Measurements from ENCODE around the gene PCA3. TPM values are rescaled to one million over a fixed set of nuclear protein-coding genes. Genes with fewer than 3 reads are reported as not detected.

Gene PCA3
- polyA plus RNA-seq, 1 of the 3 experiments (the other 2 are of a cell fraction) = 0.21 TPM

- no peak for TF ChIP-seq MEF2A (IDR thresholded peaks at IDR 0.05; ENCODE audit: borderline replicate concordance, low read depth)
These were observed 4.5 kb upstream of the PCA3 start (continued) for GRCh38 chr9:76759732-76760131.

GRCh38 chr9:76761448-76761847 is 2.8 kb upstream of the PCA3 start:
- Histone ChIP-seq H3F3A (replicated peaks; ENCODE audit: insufficient read depth) (no peaks in the 10 kb centered on the region), H3K9ac (no peak overlapping the region), H3K4me2 (no peak overlapping the region), H3K79me2 (ENCODE audit: insufficient read depth) (no peaks in the 10 kb centered on the region), H3K4me3 (ENCODE audit: low read depth in 2 of 2, low read length in 1 of 2) (no peak overlapping the region), H3K27me3 (ENCODE audit: insufficient read depth) (peaks cover 25% of the 10 kb centered on the region), H3K9me3 (no peaks in the 10 kb centered on the region), H3K4me1 (ENCODE audit: control insufficient read depth in 1 of 2, insufficient read depth in 2 of 2, low read depth in 1 of 2, low read length in 1 of 2) (no peaks in the 10 kb centered on the region), H3K36me3 (replicated peaks in 1 of 2; ENCODE audit: control insufficient read depth in 1 of 2, insufficient read depth in 2 of 2, low read length in 1 of 2) (no peaks in the 10 kb centered on the region), H4K20me1 (ENCODE audit: insufficient read depth) (no peaks in the 10 kb centered on the region), H3K27ac (ENCODE audit: low read depth in 2 of 2, low read length in 1 of 2) (no peak overlapping the region), H3K9me2 (no peaks in the 10 kb centered on the region), H2AFZ (ENCODE audit: low read depth) (no peak overlapping the region)
- TF ChIP-seq ZBTB33 (IDR thresholded peaks at IDR 0.05; ENCODE audit: borderline replicate concordance, low read depth) (no peak), CTCF (IDR thresholded peaks at IDR 0.05) (peak; percentile 64), SMC3 (IDR thresholded peaks at IDR 0.05; ENCODE audit: low read depth, low read length) (0 out of 2 replicates have a peak, but pooled peaks have one; percentile 7)
- ChIA-PET CTCF (no interaction called here), POLR2A (no interaction called here)
- DNase-seq = no peak
- 3% methylated on average over 1 of the region's 1 CpG for WGBS (ENCODE audit: low lambda C conversion rate)

- H3F3A ChIP-seq (replicated peaks; ENCODE audit: insufficient read depth) = no peaks in the 10 kb centered on the region
- ChIA-PET CTCF (no interaction called here), POLR2A (no interaction called here)
- no peak overlapping the region for H3K27ac ChIP-seq (ENCODE audit: low read depth in 2 of 2, low read length in 1 of 2)
- DNase-seq = no peak
- H2AFZ ChIP-seq (ENCODE audit: low read depth) = no peak overlapping the region
- no peaks in the 10 kb centered on the region for H3K79me2 ChIP-seq (ENCODE audit: insufficient read depth)
- no peaks in the 10 kb centered on the region for H3K9me3 ChIP-seq
- TF ChIP-seq USF1 (IDR thresholded peaks at IDR 0.05; ENCODE audit: borderline replicate concordance, low read depth) (no peak), RXRA (IDR thresholded peaks at IDR 0.05; ENCODE audit: borderline replicate concordance, low read depth) (no peak), RFX5 (IDR thresholded peaks at IDR 0.05; ENCODE audit: low read length) (no peak), POLR2AphosphoS5 (IDR thresholded peaks at IDR 0.05; ENCODE audit: low read depth, low read length) (no peak), MEF2A (IDR thresholded peaks at IDR 0.05; ENCODE audit: borderline replicate concordance, low read depth) (no peak), FOSL2 (IDR thresholded peaks at IDR 0.05; ENCODE audit: borderline replicate concordance, low read depth) (no peak), FOXM1 (IDR thresholded peaks at IDR 0.05; ENCODE audit: low read depth) (no peak), EZH2phosphoT487 (IDR thresholded peaks at IDR 0.05; ENCODE audit: borderline replicate concordance, low read depth) (no peak), IRF3 (IDR thresholded peaks at IDR 0.05; ENCODE audit: low read depth, low read length) (no peak), NFIC (IDR thresholded peaks at IDR 0.05; ENCODE audit: borderline replicate concordance) (no peak), RCOR1 (IDR thresholded peaks at IDR 0.05; ENCODE audit: low read length) (no peak), TCF12 (IDR thresholded peaks at IDR 0.05) (no peak)
- WGBS (ENCODE audit: low lambda C conversion rate) = 15% methylated on average over 3 of the region's 3 CpGs
- no peak overlapping the region for H3K4me3 ChIP-seq (ENCODE audit: low read depth in 2 of 2, low read length in 1 of 2)
- H4K20me1 ChIP-seq (ENCODE audit: insufficient read depth) = no peaks in the 10 kb centered on the region
- H3K9ac ChIP-seq = no peak overlapping the region
- no peaks in the 10 kb centered on the region for H3K4me1 ChIP-seq (ENCODE audit: control insufficient read depth in 1 of 2, insufficient read depth in 2 of 2, low read depth in 1 of 2, low read length in 1 of 2)
- H3K4me2 ChIP-seq = no peak overlapping the region
- no peaks in the 10 kb centered on the region for H3K9me2 ChIP-seq
- peaks cover 36% of the 10 kb centered on the region for H3K27me3 ChIP-seq (ENCODE audit: insufficient read depth)
- no peaks in the 10 kb centered on the region for H3K36me3 ChIP-seq (replicated peaks in 1 of 2; ENCODE audit: control insufficient read depth in 1 of 2, insufficient read depth in 2 of 2, low read length in 1 of 2)
These were observed 1.9 kb downstream of the PCA3 start for GRCh38 chr9:76766126-76766525.

Data from SK-N-SH (cell line).